Bronchial epithelial cell (primary cell): ENCODE measurements around the gene DTNBP1. TPM values are rescaled to one million over a fixed set of nuclear protein-coding genes. Genes with fewer than 3 reads are reported as not detected.

Experiments used
- DNase-seq: peaks from one replicate; pipeline ENCODE4 v3.0.0-alpha.2; 2010; ENCODE audit warnings: low read depth
- FAIRE-seq: peaks from 2 replicates; lab custom pipeline; 2011; peaks lifted over from hg19 to GRCh38; lab: Jason Lieb, UNC
- H3K27me3 ChIP-seq: 2 replicates; pipeline ENCODE4 v1.5.1; 2011; ENCODE audit warnings: low read length; ENCODE audit not compliant: control insufficient read depth, insufficient read depth
- H3K36me3 ChIP-seq: 2 replicates; pipeline ENCODE4 v1.5.1; 2011; ENCODE audit warnings: low read length; ENCODE audit not compliant: control insufficient read depth, insufficient read depth
- H3K4me3 ChIP-seq: 2 replicates; pipeline ENCODE4 v1.5.1; 2011; ENCODE audit warnings: mild to moderate bottlenecking, low read depth, low read length, control low read depth
- CTCF ChIP-seq: IDR thresholded peaks from 2 replicates; pipeline ENCODE4 v1.5.1; 2011; ENCODE audit warnings: mild to moderate bottlenecking, moderate library complexity, low read length, control low read depth, inconsistent platforms; ENCODE audit not compliant: insufficient read depth, severe bottlenecking
- total RNA-seq: library from RNA; depleted of rRNA; stranded (reverse); fragments of >200 nt; gene quantifications from 2 replicates; pipeline ENCODE4 v1.2.1, GENCODE V29; 2014

The DTNBP1 gene
- total RNA-seq, 1 donor from 2014 or later = 6.3 TPM

GRCh38 chr6:15513801-15514711, 148.8 kb downstream of the DTNBP1 start:
- H3K36me3 ChIP-seq = peaks cover 59% of the 10 kb centered on the region
- no peaks in the 10 kb centered on the region for H3K27me3 ChIP-seq
- no peak for TF ChIP-seq CTCF
- FAIRE-seq (no peak), DNase-seq (no peak)
- H3K4me3 ChIP-seq = no peak overlapping the region

- no peak for DNase-seq
- Histone ChIP-seq H3K36me3 (peaks cover 61% of the 10 kb centered on the region), H3K4me3 (no peak overlapping the region), H3K27me3 (no peaks in the 10 kb centered on the region)
- FAIRE-seq = no peak
- no peak for TF ChIP-seq CTCF
Observed at GRCh38 chr6:15513131-15513771, 149.6 kb downstream of the DTNBP1 start.

- Histone ChIP-seq H3K4me3 (no peak overlapping the region), H3K27me3 (no peaks in the 10 kb centered on the region), H3K36me3 (peaks cover 64% of the 10 kb centered on the region)
- TF ChIP-seq CTCF = no peak
- no peak for DNase-seq
- no peak for FAIRE-seq
Observed at GRCh38 chr6:15512721-15513120, 150.1 kb downstream of the DTNBP1 start.

- H3K27me3 ChIP-seq = no peaks in the 10 kb centered on the region
- DNase-seq (no peak), FAIRE-seq (no peak)
- peaks cover 62% of the 10 kb centered on the region for H3K36me3 ChIP-seq
- H3K4me3 ChIP-seq = no peak overlapping the region
- no peak for TF ChIP-seq CTCF
Observed at GRCh38 chr6:15512126-15512525, 150.7 kb downstream of the DTNBP1 start.

GRCh38 chr6:15511248-15512125, 151.3 kb downstream of the DTNBP1 start:
- DNase-seq (no peak), FAIRE-seq (no peak)
- H3K27me3 ChIP-seq = no peaks in the 10 kb centered on the region
- peaks cover 63% of the 10 kb centered on the region for H3K36me3 ChIP-seq
- H3K4me3 ChIP-seq = no peak overlapping the region
- TF ChIP-seq CTCF = no peak
